NB4 (cell line): ENCODE measurements around the gene IQCK.

Experiments
- CTCF ChIP-seq: IDR thresholded peaks from one replicate; pipeline ENCODE4 v1.5.1; 2012; ENCODE audit warnings: low read depth, low read length
- MAX ChIP-seq: IDR thresholded peaks from 2 replicates; pipeline ENCODE4 v1.6.1; 2011; ENCODE audit warnings: low read depth, low read length
- POLR2A ChIP-seq: IDR thresholded peaks from 2 replicates; pipeline ENCODE4 v1.6.1; 2011; ENCODE audit warnings: mild to moderate bottlenecking; ENCODE audit not compliant: insufficient read length; ENCODE audit errors: extremely low read depth

GRCh38 chr16:19856120-19856519, 138.0 kb downstream of the IQCK start:
- no peak for TF ChIP-seq CTCF
- no peak for TF ChIP-seq POLR2A
- TF ChIP-seq MAX = no peak
